ENCODE measurements around the gene CACYBP. TPM values are rescaled to one million over a fixed set of nuclear protein-coding genes. Genes with fewer than 3 reads are reported as not detected.

Gene CACYBP
- total RNA-seq = 136 TPM

- Histone ChIP-seq H3K36me3 (ENCODE audit: control insufficient read depth in 3 of 3, insufficient read depth in 3 of 3, low read length in 3 of 3) (peaks cover 0 to 3% (median 0%) of the 10 kb centered on the region in 3 donors), H3K9ac (ENCODE audit: low read depth in 1 of 3, low read length in 3 of 3) (peak within 1 kb of the TSS; percentile 92 to 100 (median 95)), H3K4me3 (ENCODE audit: low read length in 3 of 3) (peak within 1 kb of the TSS; percentile 89 to 97 (median 92)), H3K9me3 (ENCODE audit: control insufficient read depth in 3 of 3, low read length in 3 of 3) (no peaks in the 10 kb centered on the region), H3K4me1 (ENCODE audit: control insufficient read depth in 3 of 3, insufficient read depth in 3 of 3, low read length in 3 of 3) (peaks cover 8 to 23% (median 20%) of the 10 kb centered on the region in 3 donors), H3K27me3 (ENCODE audit: control insufficient read depth in 3 of 3, insufficient read depth in 3 of 3, low read length in 3 of 3) (no peaks in the 10 kb centered on the region), H3K27ac (ENCODE audit: low read depth, low read length) (peak within 1 kb of the TSS; percentile 99)
Measured at GRCh38 chr1:174999936-175000696, at the start of gene CACYBP. Gene CACYBP, plus strand, starts transcription at chr1:174999947. Its CDS starts 234 bp downstream, at chr1:175000181.

GRCh38 chr1:174953285-174954072 is 46.3 kb upstream of the CACYBP start:
- Histone ChIP-seq H3K27ac (ENCODE audit: low read depth, low read length) (no peak overlapping the region), H3K9me3 (ENCODE audit: control insufficient read depth in 3 of 3, low read length in 3 of 3) (no peaks in the 10 kb centered on the region), H3K9ac (ENCODE audit: low read depth in 1 of 3, low read length in 3 of 3) (peak overlapping the region in 1 of 3 donors; percentile 15)

GRCh38 chr1:174954073-174954460 is 45.7 kb upstream of the CACYBP start:
- H3K9me3 ChIP-seq (ENCODE audit: control insufficient read depth in 3 of 3, low read length in 3 of 3) = no peaks in the 10 kb centered on the region
- no peak overlapping the region for H3K27ac ChIP-seq (ENCODE audit: low read depth, low read length)
- no peaks in the 10 kb centered on the region for H3K36me3 ChIP-seq (ENCODE audit: control insufficient read depth in 3 of 3, insufficient read depth in 3 of 3, low read length in 3 of 3)
- peaks cover 0 to 3% (median 0%) of the 10 kb centered on the region in 3 donors for H3K4me1 ChIP-seq (ENCODE audit: control insufficient read depth in 3 of 3, insufficient read depth in 3 of 3, low read length in 3 of 3)
- no peaks in the 10 kb centered on the region for H3K27me3 ChIP-seq (ENCODE audit: control insufficient read depth in 3 of 3, insufficient read depth in 3 of 3, low read length in 3 of 3)
- no peak overlapping the region for H3K9ac ChIP-seq (ENCODE audit: low read depth in 1 of 3, low read length in 3 of 3)
- H3K4me3 ChIP-seq (ENCODE audit: low read length in 3 of 3) = no peak overlapping the region

More at GRCh38 chr1:174953285-174954072, 46.3 kb upstream of the CACYBP start:
- H3K36me3 ChIP-seq (ENCODE audit: control insufficient read depth in 3 of 3, insufficient read depth in 3 of 3, low read length in 3 of 3) = no peaks in the 10 kb centered on the region
- H3K4me1 ChIP-seq (ENCODE audit: control insufficient read depth in 3 of 3, insufficient read depth in 3 of 3, low read length in 3 of 3) = peaks cover 0 to 3% (median 0%) of the 10 kb centered on the region in 3 donors
- H3K27me3 ChIP-seq (ENCODE audit: control insufficient read depth in 3 of 3, insufficient read depth in 3 of 3, low read length in 3 of 3) = no peaks in the 10 kb centered on the region
- H3K4me3 ChIP-seq (ENCODE audit: low read length in 3 of 3) = no peak overlapping the region

- H3K27ac ChIP-seq (ENCODE audit: low read depth, low read length) = no peak overlapping the region
- H3K9ac ChIP-seq (ENCODE audit: low read depth in 1 of 3, low read length in 3 of 3) = no peak overlapping the region
- no peaks in the 10 kb centered on the region for H3K27me3 ChIP-seq (ENCODE audit: control insufficient read depth in 3 of 3, insufficient read depth in 3 of 3, low read length in 3 of 3)
- no peaks in the 10 kb centered on the region for H3K36me3 ChIP-seq (ENCODE audit: control insufficient read depth in 3 of 3, insufficient read depth in 3 of 3, low read length in 3 of 3)
- no peaks in the 10 kb centered on the region for H3K9me3 ChIP-seq (ENCODE audit: control insufficient read depth in 3 of 3, low read length in 3 of 3)
- H3K4me1 ChIP-seq (ENCODE audit: control insufficient read depth in 3 of 3, insufficient read depth in 3 of 3, low read length in 3 of 3) = peaks cover 0 to 3% (median 0%) of the 10 kb centered on the region in 3 donors
- H3K4me3 ChIP-seq (ENCODE audit: low read length in 3 of 3) = no peak overlapping the region
Measured at GRCh38 chr1:174954671-174955669, 44.8 kb upstream of the CACYBP start.

- Histone ChIP-seq H3K36me3 (ENCODE audit: control insufficient read depth in 3 of 3, insufficient read depth in 3 of 3, low read length in 3 of 3) (no peaks in the 10 kb centered on the region), H3K27ac (ENCODE audit: low read depth, low read length) (no peak overlapping the region), H3K9me3 (ENCODE audit: control insufficient read depth in 3 of 3, low read length in 3 of 3) (no peaks in the 10 kb centered on the region), H3K4me3 (ENCODE audit: low read length in 3 of 3) (no peak overlapping the region), H3K27me3 (ENCODE audit: control insufficient read depth in 3 of 3, insufficient read depth in 3 of 3, low read length in 3 of 3) (no peaks in the 10 kb centered on the region), H3K4me1 (ENCODE audit: control insufficient read depth in 3 of 3, insufficient read depth in 3 of 3, low read length in 3 of 3) (peaks cover 0 to 3% (median 0%) of the 10 kb centered on the region in 3 donors), H3K9ac (ENCODE audit: low read depth in 1 of 3, low read length in 3 of 3) (no peak overlapping the region)
Measured at GRCh38 chr1:174956086-174956485, 43.7 kb upstream of the CACYBP start.

GRCh38 chr1:174956976-174957375 is 42.8 kb upstream of the CACYBP start:
- Histone ChIP-seq H3K9ac (ENCODE audit: low read depth in 1 of 3, low read length in 3 of 3) (no peak overlapping the region), H3K36me3 (ENCODE audit: control insufficient read depth in 3 of 3, insufficient read depth in 3 of 3, low read length in 3 of 3) (no peaks in the 10 kb centered on the region), H3K4me3 (ENCODE audit: low read length in 3 of 3) (no peak overlapping the region), H3K27me3 (ENCODE audit: control insufficient read depth in 3 of 3, insufficient read depth in 3 of 3, low read length in 3 of 3) (no peaks in the 10 kb centered on the region), H3K4me1 (ENCODE audit: control insufficient read depth in 3 of 3, insufficient read depth in 3 of 3, low read length in 3 of 3) (peaks cover 0 to 3% (median 0%) of the 10 kb centered on the region in 3 donors), H3K9me3 (ENCODE audit: control insufficient read depth in 3 of 3, low read length in 3 of 3) (no peaks in the 10 kb centered on the region), H3K27ac (ENCODE audit: low read depth, low read length) (no peak overlapping the region)

- Histone ChIP-seq H3K27ac (ENCODE audit: low read depth, low read length) (no peak overlapping the region), H3K27me3 (ENCODE audit: control insufficient read depth in 3 of 3, insufficient read depth in 3 of 3, low read length in 3 of 3) (no peaks in the 10 kb centered on the region), H3K4me1 (ENCODE audit: control insufficient read depth in 3 of 3, insufficient read depth in 3 of 3, low read length in 3 of 3) (peaks cover 0 to 3% (median 0%) of the 10 kb centered on the region in 3 donors)
Measured at GRCh38 chr1:174957829-174958228, 41.9 kb upstream of the CACYBP start.

GRCh38 chr1:174958396-174958795 is 41.4 kb upstream of the CACYBP start:
- Histone ChIP-seq H3K4me3 (ENCODE audit: low read length in 3 of 3) (no peak overlapping the region), H3K27me3 (ENCODE audit: control insufficient read depth in 3 of 3, insufficient read depth in 3 of 3, low read length in 3 of 3) (no peaks in the 10 kb centered on the region), H3K9me3 (ENCODE audit: control insufficient read depth in 3 of 3, low read length in 3 of 3) (no peaks in the 10 kb centered on the region)

More at GRCh38 chr1:174957829-174958228, 41.9 kb upstream of the CACYBP start:
- Histone ChIP-seq H3K9me3 (ENCODE audit: control insufficient read depth in 3 of 3, low read length in 3 of 3) (no peaks in the 10 kb centered on the region), H3K9ac (ENCODE audit: low read depth in 1 of 3, low read length in 3 of 3) (no peak overlapping the region), H3K4me3 (ENCODE audit: low read length in 3 of 3) (no peak overlapping the region), H3K36me3 (ENCODE audit: control insufficient read depth in 3 of 3, insufficient read depth in 3 of 3, low read length in 3 of 3) (no peaks in the 10 kb centered on the region)

GRCh38 chr1:174960362-174960761 is 39.4 kb upstream of the CACYBP start:
- H3K4me3 ChIP-seq (ENCODE audit: low read length in 3 of 3) = no peak overlapping the region
- no peak overlapping the region for H3K27ac ChIP-seq (ENCODE audit: low read depth, low read length)
- H3K36me3 ChIP-seq (ENCODE audit: control insufficient read depth in 3 of 3, insufficient read depth in 3 of 3, low read length in 3 of 3) = no peaks in the 10 kb centered on the region
- peaks cover 4 to 6% (median 5%) of the 10 kb centered on the region in 3 donors for H3K4me1 ChIP-seq (ENCODE audit: control insufficient read depth in 3 of 3, insufficient read depth in 3 of 3, low read length in 3 of 3)
- H3K9ac ChIP-seq (ENCODE audit: low read depth in 1 of 3, low read length in 3 of 3) = no peak overlapping the region
- H3K9me3 ChIP-seq (ENCODE audit: control insufficient read depth in 3 of 3, low read length in 3 of 3) = no peaks in the 10 kb centered on the region
- no peaks in the 10 kb centered on the region for H3K27me3 ChIP-seq (ENCODE audit: control insufficient read depth in 3 of 3, insufficient read depth in 3 of 3, low read length in 3 of 3)

More at GRCh38 chr1:174958396-174958795, 41.4 kb upstream of the CACYBP start:
- no peak overlapping the region for H3K27ac ChIP-seq (ENCODE audit: low read depth, low read length)
- H3K9ac ChIP-seq (ENCODE audit: low read depth in 1 of 3, low read length in 3 of 3) = no peak overlapping the region
- no peaks in the 10 kb centered on the region for H3K36me3 ChIP-seq (ENCODE audit: control insufficient read depth in 3 of 3, insufficient read depth in 3 of 3, low read length in 3 of 3)
- H3K4me1 ChIP-seq (ENCODE audit: control insufficient read depth in 3 of 3, insufficient read depth in 3 of 3, low read length in 3 of 3) = peaks cover 0 to 3% (median 0%) of the 10 kb centered on the region in 3 donors

Measured in skeletal muscle tissue (tissue), 4 donors.